GM18907 (cell line): ENCODE data around the gene MOK.

Source experiments
- ATAC-seq: cut with Tn5 transposase; IDR thresholded peaks from one replicate; pipeline ENCODE4 v1.9.1; 2021; ENCODE audit warnings: mild to moderate bottlenecking, moderate library complexity; ENCODE audit not compliant: unreplicated experiment

MOK gene

DNA sequence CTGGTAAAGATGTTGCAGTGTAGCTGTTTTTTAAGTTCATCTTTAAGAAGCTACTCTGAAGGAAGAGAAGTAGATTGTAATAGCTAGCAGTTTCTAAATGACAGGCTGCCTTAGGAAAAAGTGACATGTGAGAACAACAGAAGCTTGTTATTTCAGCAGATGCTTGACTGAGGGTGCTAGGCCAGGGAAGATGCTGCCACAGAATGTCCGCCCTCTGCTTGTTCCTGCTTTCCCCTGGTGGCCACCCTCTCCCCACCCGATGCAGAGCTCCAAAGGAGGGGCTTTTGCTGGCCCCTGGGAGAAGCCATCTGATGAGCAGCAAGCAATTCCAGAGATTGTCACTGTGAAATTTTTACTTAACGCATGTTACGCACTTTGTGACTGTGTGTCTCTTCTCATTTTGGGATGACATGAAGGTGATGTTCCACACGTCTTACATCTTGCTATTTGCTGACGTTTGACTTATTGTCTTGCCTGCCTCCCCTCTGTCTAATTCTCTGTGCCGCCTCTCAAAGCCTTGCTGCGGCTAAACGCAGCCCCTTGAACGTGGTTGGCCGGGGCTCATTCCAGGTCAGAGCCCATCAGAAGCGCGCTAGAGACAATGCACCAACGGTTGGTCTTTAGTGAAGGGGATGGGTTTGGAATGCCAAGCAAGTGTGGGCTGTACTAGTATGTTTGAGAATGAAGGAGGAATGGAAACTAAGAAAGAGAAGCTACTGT is 120.5 kb downstream of the MOK start:
- no peak for ATAC-seq

DNA sequence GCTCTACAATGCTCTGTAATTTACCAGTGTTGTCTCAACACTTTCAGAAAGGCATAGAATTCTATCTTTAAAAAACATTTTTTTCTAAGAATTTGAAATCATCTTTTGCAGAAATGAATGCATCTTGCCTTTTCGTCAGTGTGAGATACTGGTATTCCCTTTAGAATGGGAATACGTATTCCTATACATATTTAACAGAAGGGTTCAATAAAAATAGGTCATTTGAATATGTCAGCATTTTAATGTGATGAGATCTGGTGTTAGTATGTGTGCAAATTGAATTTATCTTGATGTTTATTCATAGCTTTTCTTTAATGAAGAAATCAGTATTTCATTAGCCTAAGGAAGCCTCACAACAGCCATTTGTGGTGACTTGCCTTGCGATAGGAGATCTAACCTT is 121.1 kb downstream of the MOK start:
- no peak for ATAC-seq

DNA sequence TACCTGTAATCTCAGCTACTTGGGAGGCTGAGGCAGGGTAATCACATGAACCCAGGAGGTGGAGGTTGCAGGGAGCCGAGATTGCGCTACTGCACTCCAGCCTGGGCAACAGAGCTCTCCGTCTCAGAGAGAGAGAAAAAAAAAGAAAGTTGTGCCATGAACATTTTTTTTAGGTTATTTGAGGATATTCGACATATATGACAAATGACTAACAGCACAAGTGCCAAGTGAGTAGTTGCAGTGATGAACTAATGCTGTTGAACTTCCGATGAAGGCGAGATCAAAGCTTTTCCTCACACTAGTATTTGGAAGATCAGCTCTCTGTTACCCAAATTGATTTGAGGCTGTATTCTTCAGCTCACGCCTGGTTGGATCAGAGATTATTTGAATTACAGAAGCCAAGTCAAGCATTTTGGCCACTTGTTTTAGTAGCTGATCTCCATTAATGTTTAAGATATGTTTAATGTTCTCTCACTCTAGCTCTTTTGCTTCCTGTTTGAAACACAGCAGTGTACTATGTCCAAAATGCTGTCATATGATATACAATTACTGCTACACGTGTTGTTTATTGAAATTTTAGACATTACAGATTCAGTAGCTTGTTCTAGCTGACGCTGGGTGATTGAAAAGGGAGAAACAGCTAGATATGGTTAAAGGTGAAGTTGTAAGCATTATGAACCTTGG is 121.9 kb downstream of the MOK start:
- no peak for ATAC-seq

DNA sequence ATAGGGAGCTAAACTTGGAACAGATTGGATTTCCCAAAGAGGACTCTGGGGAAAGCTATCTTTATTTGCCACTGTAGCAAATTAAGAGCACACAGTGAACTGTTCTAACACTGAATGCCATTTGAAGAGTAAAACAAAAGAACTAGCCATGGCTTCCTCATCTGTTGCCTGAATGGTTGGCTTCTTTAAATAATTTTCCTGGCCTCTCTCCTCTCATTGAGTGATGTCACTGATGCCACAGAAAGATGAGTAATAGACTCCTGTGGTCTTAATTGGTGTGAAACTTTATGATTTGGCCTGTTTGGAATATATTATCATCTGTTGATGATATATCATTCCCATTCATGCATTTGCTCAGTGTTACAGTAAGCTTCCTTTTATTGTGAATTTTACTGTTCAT is 122.8 kb downstream of the MOK start:
- no peak for ATAC-seq

DNA sequence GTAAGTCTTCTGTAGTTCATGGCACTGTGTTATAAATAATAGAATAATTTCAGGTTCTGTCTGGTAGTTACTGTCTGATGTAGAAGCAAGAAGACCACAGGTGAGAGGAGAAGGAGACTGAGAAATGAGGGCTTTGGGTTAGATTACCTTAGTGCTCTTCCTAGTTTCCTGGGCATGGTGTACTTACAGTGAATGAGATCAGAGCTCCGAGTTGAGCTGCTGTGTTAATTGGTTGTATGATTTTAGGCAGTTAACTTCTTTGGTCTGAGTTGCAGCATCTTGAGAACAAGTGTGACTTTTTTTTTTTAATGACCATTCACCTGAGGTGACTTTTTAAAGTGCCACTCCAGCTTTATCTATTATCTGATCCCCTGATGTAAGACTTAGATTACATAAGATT is 123.8 kb downstream of the MOK start:
- ATAC-seq: no peak

DNA sequence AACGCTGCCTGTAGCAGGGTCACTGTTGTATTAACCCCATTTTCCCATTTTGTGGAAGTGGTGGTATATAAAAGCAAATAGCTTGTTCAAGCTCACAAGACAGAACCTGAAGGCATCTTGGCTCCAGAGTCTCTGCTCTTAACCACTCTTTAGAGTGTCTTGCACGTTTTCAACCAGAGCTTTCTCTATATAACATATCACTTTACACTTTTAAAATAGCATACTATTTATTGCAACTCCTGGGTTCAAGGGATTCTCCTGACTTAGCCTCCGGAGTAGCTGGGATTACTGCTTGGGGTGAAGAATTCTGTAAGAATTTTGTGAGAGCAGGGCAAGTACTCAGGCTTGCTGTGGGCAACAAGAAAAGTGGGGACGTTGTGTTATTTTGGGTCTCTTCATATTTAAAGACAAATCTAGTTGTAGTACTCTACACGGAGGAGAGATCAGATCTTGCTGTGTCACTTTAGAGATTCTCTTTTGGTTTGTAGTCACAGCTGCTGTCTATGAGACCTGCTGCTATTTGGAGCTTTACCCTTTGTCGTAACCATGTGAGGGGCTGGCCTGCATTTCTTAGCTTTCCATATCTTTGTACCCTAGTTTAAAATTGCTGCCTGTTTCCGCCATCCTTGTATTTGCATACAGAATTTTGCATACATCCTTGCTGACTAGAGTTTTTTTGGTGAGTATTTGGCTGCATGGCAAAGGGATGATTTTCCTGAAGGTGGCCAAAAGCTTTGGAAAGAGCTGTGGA is 124.5 kb downstream of the MOK start:
- ATAC-seq: no peak
